ENCODE measurements around the gene MS4A5.

Gene MS4A5

DNA sequence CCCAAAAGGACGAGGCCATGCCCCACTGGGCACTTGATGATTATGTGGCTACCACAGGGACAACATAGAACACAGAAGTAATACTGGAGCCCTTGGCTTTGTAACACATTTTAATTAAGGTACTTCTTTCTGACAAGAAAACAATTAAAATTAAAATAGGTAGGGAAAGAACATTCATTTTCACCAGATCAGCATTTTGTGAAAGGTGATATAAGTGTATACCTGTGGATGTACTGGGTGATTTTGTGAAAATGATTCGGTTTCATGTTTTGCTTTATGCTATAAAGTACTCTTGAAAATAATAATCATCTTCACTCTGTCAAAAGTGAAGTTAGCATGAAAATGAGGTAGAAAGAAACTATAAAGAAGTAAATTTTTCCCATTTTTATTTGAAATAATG is 64.1 kb downstream of the MS4A5 start:
- in situ Hi-C loops (cut with MboI; ENCODE audit: low pct_unique_long_range_greater_than_20kb, low sequenced_read_pairs, unreplicated experiment), result loop anchor here (10.0 to 25.0 kb wide), 2 partner anchors 121 to 681 kb away; partner anchors contain the start of gene MRPL16
- DNase-seq (ENCODE audit: low spot score), result no peak
- TF ChIP-seq, protein P1, sequence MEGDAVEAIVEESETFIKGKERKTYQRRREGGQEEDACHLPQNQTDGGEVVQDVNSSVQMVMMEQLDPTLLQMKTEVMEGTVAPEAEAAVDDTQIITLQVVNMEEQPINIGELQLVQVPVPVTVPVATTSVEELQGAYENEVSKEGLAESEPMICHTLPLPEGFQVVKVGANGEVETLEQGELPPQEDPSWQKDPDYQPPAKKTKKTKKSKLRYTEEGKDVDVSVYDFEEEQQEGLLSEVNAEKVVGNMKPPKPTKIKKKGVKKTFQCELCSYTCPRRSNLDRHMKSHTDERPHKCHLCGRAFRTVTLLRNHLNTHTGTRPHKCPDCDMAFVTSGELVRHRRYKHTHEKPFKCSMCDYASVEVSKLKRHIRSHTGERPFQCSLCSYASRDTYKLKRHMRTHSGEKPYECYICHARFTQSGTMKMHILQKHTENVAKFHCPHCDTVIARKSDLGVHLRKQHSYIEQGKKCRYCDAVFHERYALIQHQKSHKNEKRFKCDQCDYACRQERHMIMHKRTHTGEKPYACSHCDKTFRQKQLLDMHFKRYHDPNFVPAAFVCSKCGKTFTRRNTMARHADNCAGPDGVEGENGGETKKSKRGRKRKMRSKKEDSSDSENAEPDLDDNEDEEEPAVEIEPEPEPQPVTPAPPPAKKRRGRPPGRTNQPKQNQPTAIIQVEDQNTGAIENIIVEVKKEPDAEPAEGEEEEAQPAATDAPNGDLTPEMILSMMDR (IDR thresholded peaks at IDR 0.05; ENCODE audit: extremely low read depth, insufficient read depth, missing control alignments), result no peak

Measured in GM13977 (cell line).